ENCODE data around the gene CLEC18A.
"Not testable (repeated sequence)": the region's sequence is repeated elsewhere in the genome, so short reads cannot be mapped to it uniquely, and the experiment has no call there.

GRCh38 chr16:70003511-70003910 is 52.4 kb downstream of the CLEC18A start:
- not testable (repeated sequence) for TF ChIP-seq POLR2AphosphoS5 (IDR thresholded peaks at IDR 0.05; ENCODE audit: low read depth, low read length); TCF7L2 (IDR thresholded peaks at IDR 0.05; ENCODE audit: low read depth, low read length); REST (IDR thresholded peaks at IDR 0.05; ENCODE audit: insufficient read depth in 1 of 2, low read depth in 2 of 2, low read length in 1 of 2); SIN3A (IDR thresholded peaks at IDR 0.05; ENCODE audit: borderline replicate concordance, insufficient read depth, low read depth, low read length)
- TF ChIP-seq, protein P1, sequence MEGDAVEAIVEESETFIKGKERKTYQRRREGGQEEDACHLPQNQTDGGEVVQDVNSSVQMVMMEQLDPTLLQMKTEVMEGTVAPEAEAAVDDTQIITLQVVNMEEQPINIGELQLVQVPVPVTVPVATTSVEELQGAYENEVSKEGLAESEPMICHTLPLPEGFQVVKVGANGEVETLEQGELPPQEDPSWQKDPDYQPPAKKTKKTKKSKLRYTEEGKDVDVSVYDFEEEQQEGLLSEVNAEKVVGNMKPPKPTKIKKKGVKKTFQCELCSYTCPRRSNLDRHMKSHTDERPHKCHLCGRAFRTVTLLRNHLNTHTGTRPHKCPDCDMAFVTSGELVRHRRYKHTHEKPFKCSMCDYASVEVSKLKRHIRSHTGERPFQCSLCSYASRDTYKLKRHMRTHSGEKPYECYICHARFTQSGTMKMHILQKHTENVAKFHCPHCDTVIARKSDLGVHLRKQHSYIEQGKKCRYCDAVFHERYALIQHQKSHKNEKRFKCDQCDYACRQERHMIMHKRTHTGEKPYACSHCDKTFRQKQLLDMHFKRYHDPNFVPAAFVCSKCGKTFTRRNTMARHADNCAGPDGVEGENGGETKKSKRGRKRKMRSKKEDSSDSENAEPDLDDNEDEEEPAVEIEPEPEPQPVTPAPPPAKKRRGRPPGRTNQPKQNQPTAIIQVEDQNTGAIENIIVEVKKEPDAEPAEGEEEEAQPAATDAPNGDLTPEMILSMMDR (IDR thresholded peaks at IDR 0.05), result not testable (repeated sequence)
